ENCODE data around the gene SQSTM1.

Gene SQSTM1

GRCh38 chr5:179836225-179837019 lies 15.7 kb downstream of the SQSTM1 start:
- Histone ChIP-seq H3K4me1 (no peaks in the 10 kb centered on the region), H3K9ac (no peak overlapping the region), H2AFZ (no peak overlapping the region), H3K27ac (no peak overlapping the region), H3K9me3 (ENCODE audit: control insufficient read depth, low read length) (no peaks in the 10 kb centered on the region), H3K36me3 (ENCODE audit: control insufficient read depth, insufficient read depth, low read length) (no peaks in the 10 kb centered on the region), H3K27me3 (ENCODE audit: control insufficient read depth, insufficient read depth, low read length) (no peaks in the 10 kb centered on the region), H3K4me3 (ENCODE audit: low read depth, low read length) (no peak overlapping the region), H3K79me2 (peaks cover 2% of the 10 kb centered on the region), H3K4me2 (ENCODE audit: low read length) (no peak overlapping the region)
- TF ChIP-seq CTCF (IDR thresholded peaks at IDR 0.05), result no peak

- no peaks in the 10 kb centered on the region for H3K9me3 ChIP-seq (ENCODE audit: control insufficient read depth, low read length)
- H3K4me3 ChIP-seq (ENCODE audit: low read depth, low read length), result no peak overlapping the region
- H3K4me2 ChIP-seq (ENCODE audit: low read length), result no peak overlapping the region
- no peak overlapping the region for H3K9ac ChIP-seq
- no peaks in the 10 kb centered on the region for H3K27me3 ChIP-seq (ENCODE audit: control insufficient read depth, insufficient read depth, low read length)
- no peaks in the 10 kb centered on the region for H3K4me1 ChIP-seq
- H3K27ac ChIP-seq, result no peak overlapping the region
- no peak for TF ChIP-seq CTCF (IDR thresholded peaks at IDR 0.05)
- no peaks in the 10 kb centered on the region for H3K36me3 ChIP-seq (ENCODE audit: control insufficient read depth, insufficient read depth, low read length)
- H3K79me2 ChIP-seq, result no peaks in the 10 kb centered on the region
- no peak overlapping the region for H2AFZ ChIP-seq
Measured at GRCh38 chr5:179837076-179838011, 16.6 kb downstream of the SQSTM1 start.

- H3K9me3 ChIP-seq (ENCODE audit: control insufficient read depth, low read length), result no peaks in the 10 kb centered on the region
- H3K27ac ChIP-seq, result no peak overlapping the region
- no peak overlapping the region for H2AFZ ChIP-seq
- no peak overlapping the region for H3K9ac ChIP-seq
- no peaks in the 10 kb centered on the region for H3K79me2 ChIP-seq
- H3K27me3 ChIP-seq (ENCODE audit: control insufficient read depth, insufficient read depth, low read length), result no peaks in the 10 kb centered on the region
- no peak overlapping the region for H3K4me2 ChIP-seq (ENCODE audit: low read length)
- H3K36me3 ChIP-seq (ENCODE audit: control insufficient read depth, insufficient read depth, low read length), result no peaks in the 10 kb centered on the region
- no peak for TF ChIP-seq CTCF (IDR thresholded peaks at IDR 0.05)
- H3K4me1 ChIP-seq, result no peaks in the 10 kb centered on the region
- H3K4me3 ChIP-seq (ENCODE audit: low read depth, low read length), result no peak overlapping the region
Measured at GRCh38 chr5:179839328-179840256, 18.9 kb downstream of the SQSTM1 start.

- H2AFZ ChIP-seq, result no peak overlapping the region
- H3K27ac ChIP-seq, result no peak overlapping the region
- no peaks in the 10 kb centered on the region for H3K79me2 ChIP-seq
- H3K4me2 ChIP-seq (ENCODE audit: low read length), result no peak overlapping the region
- no peaks in the 10 kb centered on the region for H3K27me3 ChIP-seq (ENCODE audit: control insufficient read depth, insufficient read depth, low read length)
- no peak overlapping the region for H3K9ac ChIP-seq
- H3K36me3 ChIP-seq (ENCODE audit: control insufficient read depth, insufficient read depth, low read length), result no peaks in the 10 kb centered on the region
- no peak overlapping the region for H3K4me3 ChIP-seq (ENCODE audit: low read depth, low read length)
- no peaks in the 10 kb centered on the region for H3K9me3 ChIP-seq (ENCODE audit: control insufficient read depth, low read length)
- H3K4me1 ChIP-seq, result no peaks in the 10 kb centered on the region
- TF ChIP-seq CTCF (IDR thresholded peaks at IDR 0.05), result no peak
Measured at GRCh38 chr5:179840321-179840720, 19.6 kb downstream of the SQSTM1 start.

Measured in parathyroid adenoma (tissue), 2 donors.